ENCODE measurements around the gene RASAL2.

GRCh38 chr1:178119628-178120027, 25.7 kb downstream of the RASAL2 start:
- TF ChIP-seq, protein P1, sequence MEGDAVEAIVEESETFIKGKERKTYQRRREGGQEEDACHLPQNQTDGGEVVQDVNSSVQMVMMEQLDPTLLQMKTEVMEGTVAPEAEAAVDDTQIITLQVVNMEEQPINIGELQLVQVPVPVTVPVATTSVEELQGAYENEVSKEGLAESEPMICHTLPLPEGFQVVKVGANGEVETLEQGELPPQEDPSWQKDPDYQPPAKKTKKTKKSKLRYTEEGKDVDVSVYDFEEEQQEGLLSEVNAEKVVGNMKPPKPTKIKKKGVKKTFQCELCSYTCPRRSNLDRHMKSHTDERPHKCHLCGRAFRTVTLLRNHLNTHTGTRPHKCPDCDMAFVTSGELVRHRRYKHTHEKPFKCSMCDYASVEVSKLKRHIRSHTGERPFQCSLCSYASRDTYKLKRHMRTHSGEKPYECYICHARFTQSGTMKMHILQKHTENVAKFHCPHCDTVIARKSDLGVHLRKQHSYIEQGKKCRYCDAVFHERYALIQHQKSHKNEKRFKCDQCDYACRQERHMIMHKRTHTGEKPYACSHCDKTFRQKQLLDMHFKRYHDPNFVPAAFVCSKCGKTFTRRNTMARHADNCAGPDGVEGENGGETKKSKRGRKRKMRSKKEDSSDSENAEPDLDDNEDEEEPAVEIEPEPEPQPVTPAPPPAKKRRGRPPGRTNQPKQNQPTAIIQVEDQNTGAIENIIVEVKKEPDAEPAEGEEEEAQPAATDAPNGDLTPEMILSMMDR (IDR thresholded peaks at IDR 0.05): no peak
- TF ChIP-seq POLR2A (IDR thresholded peaks at IDR 0.05) (no peak), EP300 (IDR thresholded peaks at IDR 0.05) (no peak)

All from suprapubic skin (tissue), 3 donors.